Activated T-cell treated with anti-CD3 and anti-CD28 coated beads for 4 hours (primary cell): ENCODE results near the gene RBFOX2.

Source experiments
- DNase-seq: peaks from one replicate; pipeline ENCODE4 v3.0.0-alpha.2; 2020

Gene RBFOX2

DNA sequence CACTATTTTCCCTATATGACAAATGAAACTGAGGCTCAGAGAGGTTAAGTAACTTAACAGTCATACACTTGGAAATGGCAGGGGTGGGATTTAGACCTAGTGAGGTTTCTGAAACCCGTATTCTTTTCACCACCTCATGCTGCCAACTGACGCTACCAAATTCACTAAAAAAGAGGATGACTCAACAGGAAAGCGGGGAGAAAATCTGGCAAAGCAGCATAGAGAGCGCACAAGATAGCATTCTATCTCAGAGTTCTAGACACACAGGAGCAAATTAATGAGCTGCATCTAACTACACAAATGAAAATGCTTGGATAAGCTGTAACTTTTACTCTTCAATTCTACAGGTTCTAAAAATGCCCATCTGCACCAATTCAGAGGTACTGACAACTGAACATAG lies 136.4 kb downstream of the RBFOX2 start:
- no peak for DNase-seq

DNA sequence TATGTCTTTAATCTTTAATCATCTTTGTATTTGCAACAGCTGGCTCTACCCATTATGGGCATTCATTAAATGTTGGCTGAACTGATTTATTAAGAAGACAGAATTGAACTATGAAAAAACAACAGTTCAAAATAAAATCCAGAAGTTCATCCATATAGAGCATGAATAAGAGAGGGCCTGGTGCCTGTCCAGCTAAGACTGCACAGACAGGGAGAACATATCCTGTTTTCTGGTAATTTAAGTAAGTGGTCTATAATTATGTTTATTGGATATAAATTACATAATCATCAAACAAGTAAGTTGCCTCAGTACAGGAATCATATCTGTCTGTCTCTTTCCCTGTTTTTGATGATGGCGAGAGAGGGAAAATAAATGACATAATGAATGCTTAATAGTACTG lies 137.2 kb downstream of the RBFOX2 start:
- no peak for DNase-seq

DNA sequence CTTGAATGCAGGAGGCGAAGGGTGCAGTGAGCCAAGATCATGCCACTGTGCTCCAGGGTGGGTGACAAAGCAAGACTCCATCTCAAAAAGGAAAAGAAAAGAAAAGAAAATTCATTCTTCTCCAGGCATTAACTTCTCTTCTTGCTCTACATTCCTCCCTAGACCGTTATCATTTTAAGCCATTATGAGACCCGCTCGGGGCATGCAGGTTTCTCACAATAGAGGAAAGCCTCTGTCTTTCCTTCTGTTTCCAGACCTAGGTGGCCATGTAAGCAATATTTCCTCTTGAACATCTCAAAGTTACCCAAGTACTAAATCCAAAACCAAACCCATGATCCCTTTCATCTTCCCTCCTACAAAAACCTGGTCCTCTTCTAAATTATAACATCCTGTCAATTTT lies 139.6 kb downstream of the RBFOX2 start:
- DNase-seq, result no peak

DNA sequence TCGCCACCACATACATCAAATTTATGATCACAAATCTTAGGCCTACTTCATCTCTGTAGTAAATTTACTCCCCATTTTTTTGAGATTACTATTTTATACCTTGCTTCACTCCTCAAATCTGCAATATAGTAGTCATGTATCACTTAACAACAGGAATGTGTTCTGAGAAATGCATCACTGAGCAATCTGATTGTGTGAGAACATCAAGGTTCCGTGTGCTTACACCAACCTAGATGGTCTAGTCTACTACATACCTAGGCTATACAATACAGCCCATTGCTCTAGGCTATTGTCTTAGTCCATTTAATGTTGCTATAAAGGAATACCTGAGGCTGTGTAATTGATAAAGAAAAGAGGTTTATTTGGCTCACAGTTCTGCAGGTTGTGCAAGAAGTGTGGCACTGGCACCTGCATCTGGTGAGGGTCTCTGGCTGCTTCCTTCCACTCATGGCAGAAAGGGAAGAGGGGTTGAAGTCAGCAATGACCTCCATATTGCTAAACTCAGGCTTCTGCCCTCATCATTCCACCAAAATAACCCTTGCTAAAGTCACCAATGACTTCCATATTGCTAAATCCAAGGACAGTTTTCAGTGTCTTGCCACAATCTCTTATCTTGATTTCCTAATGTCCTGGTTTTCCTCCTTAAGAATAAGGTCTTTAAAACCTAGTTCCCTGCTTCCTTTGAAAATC lies 140.3 kb downstream of the RBFOX2 start:
- DNase-seq, result no peak

DNA sequence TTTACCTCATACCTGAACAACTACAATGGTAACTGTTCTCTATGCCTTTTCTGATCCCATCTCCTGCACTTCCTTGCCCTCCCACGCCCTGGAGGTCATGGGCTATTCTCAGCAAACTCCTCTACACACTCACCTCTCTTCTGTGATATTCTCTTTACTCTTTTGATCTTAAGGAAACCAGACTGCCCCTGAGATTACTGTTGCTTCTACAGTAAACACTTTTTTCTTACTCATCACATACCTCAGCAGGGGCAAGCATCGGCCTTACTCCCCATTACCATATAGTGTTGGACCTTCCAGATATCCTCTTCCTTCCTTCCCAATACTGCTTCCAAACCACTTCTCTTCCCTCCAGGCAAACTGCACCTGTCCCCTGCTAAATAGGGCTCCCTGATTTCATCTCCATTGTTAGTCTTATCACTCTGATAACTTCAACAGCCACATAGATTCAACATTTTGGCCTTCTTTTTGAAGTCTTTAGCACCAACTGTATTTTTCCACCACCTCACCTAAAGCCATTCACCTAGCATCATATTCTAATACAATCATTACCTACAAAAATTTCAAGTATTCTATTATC lies 141.2 kb downstream of the RBFOX2 start:
- no peak for DNase-seq

DNA sequence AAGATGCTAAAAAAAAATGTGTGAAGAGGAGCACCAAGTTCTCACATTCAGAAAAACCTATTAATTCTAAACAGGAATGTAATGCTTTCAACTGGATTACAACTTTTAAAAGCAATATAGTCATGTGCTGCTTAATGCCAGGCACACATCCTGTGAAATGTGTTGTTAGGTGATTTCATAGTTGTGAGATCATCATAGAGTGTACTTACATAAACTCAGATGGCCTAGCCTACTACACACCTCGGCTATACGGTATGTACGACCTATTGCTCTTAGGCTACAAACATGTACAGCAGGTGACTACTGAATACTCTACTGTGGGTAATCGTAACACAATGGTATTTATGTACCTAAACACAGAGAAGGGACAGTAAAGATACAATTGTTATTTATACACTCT lies 142.3 kb downstream of the RBFOX2 start:
- DNase-seq, result no peak

DNA sequence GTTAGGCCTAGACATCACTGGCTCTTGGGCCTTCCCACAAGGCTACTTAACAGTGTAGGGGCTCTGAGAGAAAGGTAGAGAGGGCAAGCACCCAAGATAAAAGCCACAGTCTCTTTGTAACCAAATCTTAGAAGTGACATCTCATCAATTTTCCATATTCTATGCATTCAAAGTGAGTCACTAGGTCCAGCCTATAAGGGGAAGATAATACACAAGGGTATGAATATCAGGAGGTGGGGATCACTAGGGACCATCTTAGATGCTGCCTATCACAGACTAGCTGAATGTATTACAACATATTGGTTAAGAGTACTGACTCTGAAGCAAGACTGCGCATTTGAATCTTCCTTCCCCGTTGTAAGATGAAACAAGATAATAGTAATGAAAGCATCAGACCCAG lies 144.1 kb downstream of the RBFOX2 start:
- DNase-seq, result no peak

DNA sequence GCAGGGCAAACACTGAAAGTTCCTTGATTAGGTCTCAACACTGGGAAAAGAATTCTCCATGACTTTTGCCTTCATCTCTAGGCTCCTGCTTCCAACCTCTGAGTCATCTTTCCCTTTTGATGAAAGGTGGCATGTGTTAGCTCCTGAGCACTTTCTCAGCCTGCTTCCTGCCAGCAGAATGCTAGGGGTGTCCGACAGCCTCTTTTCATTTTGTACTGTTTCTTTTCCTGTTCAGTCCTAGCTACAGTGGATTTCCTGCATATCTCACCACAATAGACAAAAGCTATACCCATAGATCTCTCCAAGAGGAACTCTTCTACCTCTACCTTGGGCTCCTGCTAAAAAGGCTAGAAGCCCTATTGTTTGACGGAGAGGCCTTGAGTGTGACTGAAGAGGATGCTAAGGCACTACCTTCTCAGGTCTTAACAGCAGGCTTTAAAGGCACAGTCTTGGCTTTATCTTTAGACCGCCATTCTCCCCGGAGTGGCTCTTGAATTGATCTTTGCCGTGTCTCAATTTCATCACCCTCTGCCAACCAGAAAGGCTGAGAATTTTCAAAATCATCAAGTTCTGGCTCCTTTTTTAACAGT lies 145.5 kb downstream of the RBFOX2 start:
- no peak for DNase-seq

DNA sequence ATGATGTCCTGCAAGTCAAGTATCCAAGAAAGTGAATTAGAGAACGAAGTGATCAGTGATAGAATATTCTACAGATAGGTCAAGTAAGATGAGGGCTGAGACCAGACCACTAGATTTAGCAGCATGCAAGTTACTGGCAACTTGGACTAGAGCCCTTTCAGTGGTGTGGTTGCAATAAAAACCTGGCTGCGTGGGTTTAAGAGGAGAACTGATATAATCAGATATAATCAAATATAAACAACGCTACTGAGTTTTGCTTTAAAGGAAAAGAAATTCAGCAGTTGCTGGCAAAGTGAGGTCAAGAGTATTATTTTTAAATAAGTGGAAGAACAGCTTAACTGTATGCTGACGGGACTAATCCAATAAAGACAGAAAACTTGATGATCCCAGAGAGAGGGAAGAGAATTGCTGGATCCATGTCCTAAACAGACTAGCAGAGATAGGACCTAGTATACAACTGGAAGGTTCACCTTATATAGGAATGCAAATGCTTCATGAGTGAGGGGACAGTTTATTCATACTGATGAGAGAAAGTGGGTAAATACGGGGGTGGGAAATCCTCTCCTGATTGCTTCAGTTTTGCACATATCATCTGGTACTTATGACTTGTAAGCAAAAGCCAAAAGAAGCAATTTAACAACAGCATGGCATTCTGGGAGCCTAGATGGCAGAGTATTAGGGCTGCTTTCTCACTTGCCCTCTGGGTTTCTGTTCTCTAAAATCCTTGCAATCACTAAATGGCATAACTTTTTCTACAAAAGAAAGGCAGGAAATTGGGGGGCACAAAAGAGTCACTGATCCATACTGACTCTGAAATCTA lies 146.2 kb downstream of the RBFOX2 start:
- DNase-seq, result no peak

DNA sequence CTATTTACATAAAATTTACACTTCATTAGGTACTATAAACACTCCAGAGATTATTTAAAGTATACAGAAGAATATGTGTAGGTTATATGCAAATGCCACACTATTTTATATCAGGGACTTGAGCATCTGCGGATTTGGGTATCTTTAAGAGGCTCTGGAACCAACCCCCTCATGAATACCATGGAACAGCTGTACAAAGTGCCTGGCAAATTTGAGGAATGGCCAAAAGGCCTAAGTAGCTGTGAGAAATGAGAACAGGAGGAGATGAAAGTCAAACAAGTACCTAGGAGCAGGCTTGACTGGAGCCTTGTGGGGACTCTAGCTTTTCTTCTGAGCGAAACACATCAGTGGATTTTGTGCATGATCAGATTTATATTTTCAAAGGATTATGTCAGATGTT lies 149.3 kb downstream of the RBFOX2 start:
- no peak for DNase-seq

DNA sequence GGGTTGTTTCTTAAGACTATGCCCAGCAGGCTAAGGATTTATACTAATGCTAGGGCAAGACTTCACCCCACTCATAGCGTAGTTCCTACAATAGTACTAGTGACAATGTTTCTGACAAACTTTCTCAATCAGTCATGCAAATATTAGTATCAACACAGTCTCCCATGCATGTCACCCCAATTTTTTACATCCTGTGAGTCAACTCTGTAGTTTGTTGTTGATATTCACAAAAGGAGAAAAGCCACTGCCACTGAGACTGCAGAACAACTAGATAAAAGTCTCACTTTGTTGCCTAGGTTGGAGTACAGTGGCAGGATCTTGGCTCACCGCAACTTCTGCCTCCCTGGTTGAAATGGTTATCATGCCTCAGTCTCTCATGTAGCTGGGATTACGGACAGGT lies 155.2 kb downstream of the RBFOX2 start:
- DNase-seq, result no peak

DNA sequence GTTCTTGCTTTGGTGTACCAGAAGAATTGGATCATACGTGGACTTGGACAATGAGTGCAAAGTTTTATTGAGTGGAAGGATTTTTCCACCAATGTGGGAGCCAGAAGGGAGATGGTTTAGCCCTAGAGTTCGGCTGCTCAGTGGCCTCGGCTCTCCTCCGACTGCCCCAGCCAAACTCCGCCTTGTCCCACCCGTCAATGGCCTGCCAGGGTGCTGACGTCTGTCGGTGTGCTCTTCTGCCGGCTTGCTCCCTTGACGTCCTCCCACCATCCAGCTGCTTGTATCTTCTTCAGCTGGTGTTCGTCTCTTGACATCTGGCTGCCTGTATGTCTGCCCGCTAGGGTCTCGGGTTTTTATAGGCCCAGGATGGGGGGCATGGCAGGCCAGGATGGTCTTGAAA lies 156.2 kb downstream of the RBFOX2 start:
- no peak for DNase-seq

DNA sequence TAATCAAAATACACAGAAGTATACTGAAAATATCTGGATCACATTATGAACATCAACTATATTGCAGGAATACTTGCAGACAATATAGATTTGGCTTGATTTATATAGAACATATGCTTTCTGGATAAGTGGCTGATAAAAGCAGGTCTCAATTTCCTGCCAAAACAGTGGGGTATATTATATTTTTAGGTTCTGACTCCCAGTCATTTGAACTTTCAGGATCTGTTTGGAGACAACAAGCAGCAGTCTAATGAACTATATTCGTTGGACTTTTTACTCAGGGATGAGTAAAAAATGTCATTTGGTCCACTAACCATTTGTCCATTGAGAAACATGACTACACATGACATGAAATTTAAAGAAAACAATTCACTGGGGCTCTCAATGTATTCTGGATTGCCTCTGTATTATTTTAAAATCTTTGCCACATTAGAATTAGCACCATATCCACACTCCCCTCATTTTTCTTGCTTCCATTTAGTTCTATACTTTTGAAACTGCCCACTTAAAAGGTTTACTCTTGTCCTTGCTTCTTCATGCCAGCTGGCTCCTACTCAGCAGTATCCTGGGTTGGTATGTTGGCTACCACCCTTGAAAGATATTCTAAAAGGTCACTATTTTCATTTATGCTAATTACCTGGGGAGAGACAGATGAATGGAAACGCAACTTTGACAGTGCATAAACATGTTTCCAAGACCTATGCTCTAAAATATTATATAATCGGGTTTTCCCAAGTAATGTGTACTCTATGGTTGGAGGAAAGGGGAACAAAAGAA lies 157.9 kb downstream of the RBFOX2 start:
- no peak for DNase-seq

DNA sequence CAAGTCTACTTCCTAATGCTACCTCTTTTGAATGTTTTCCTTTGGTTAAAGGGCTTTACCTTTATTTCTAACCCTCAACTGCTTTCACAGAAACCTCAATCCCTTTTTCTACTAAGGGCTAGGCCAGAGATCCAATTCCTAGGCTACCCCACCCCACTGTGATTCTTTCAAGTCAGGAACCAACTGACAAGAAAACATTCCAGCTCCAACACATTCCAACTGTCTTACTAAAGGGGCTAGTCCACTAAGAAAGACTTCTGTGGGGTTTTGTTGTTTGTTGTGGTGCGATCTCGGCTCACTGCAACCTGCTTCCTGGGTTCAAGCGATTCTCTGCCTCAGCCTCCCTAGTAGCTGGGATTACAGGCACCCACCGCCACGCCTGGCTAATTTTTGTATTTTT lies 159.7 kb downstream of the RBFOX2 start:
- DNase-seq, result no peak

DNA sequence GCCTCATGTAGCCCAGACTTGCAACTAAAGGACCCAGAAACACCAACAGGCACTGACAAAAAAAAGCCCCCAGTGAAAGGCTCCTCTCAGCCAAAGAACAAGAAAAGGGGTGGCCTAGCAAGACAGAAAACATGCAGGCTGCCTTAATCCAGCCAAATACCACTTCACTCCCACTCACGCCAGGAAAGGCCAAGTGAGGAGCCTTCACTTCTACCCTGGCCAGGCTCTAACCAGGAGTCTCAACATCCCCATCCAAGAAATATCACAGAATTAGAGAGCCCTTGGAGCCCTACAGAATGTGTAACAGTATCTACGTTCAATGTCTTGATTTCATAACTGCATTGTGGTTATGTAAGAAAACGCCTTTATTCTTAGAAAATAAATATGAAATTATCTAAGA lies 162.0 kb downstream of the RBFOX2 start:
- DNase-seq, result no peak

DNA sequence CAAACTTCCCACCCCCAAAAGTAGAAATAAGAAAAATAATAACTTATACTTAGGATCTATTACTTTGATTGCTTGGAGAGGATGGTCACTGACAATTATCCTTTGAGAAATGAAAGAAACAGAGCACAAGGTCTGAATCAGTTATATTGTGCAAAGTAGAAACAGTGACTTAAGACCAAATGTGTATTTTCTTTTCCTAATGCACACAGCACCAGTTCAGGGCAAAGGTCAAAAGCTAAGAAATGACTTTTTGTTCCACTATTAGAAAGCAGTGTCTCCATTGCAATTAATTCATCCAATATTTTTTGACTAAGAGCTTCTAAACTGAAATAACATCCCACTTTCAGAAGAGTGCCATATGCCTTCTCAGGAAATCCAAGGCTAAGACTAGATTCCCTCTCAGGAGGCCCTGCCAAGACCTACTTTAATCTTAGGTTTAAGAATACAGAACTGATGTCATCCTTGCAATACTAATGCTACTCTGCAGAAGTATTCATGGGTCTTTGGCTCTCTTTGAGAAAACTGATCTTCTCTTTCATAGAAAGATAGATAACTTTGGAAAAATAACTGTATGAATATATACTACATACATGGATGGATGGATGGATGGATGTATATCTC lies 164.0 kb downstream of the RBFOX2 start:
- no peak for DNase-seq

DNA sequence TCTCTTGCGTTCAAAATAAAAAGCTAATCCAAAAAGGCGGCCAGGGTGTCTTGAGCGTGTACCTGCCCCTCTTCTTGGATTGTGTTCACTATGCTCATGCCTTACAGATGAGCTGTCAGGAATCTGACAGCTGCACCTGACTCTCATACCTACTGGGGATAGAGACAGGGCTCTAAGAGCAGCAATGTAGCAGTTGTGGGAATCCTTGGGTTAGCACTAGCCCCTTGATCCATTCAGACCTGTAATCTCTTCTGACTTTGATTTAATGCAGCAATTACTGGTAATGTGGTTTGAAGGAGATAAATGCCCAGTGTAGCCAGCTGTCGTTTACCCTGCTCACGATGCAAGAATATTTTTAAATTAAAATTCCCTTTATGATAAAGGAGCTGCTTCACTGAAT lies 165.2 kb downstream of the RBFOX2 start:
- no peak for DNase-seq

DNA sequence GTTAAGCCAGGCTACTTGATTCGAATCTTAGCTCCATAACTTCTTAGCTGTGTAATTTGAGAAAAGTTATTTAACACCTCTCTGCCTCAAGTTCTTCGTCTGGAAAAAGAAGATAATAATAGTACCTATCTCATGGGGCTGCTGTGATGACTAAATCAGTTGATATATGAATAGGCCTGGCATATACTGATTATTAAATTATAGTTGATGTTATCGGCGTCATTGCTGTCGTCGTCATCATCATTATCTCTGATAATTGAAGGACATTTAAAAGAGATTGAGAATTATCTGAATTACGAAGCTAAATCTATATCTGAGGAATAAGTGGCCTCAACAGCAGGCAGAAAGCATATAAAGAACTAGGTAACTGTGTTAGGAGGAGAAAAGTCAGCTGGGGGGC lies 165.9 kb downstream of the RBFOX2 start:
- DNase-seq, result no peak

DNA sequence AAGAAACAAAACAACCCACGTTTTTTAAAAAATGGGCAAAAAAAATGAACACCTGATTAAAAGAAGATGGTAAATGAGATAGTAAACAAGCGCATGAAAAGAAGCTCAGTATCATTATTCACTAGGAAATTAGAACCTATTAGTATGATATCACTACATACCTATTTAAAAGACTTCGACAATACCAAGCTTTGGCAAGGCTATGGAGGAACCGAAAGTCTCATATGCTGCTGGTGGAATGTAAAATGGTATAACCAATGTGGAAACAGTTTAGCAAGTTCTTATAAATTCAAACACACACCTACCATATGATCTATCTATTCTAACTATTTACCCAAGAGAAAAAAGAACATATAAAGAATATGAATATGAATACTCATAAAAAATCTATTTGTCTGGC lies 167.2 kb downstream of the RBFOX2 start:
- DNase-seq, result no peak

DNA sequence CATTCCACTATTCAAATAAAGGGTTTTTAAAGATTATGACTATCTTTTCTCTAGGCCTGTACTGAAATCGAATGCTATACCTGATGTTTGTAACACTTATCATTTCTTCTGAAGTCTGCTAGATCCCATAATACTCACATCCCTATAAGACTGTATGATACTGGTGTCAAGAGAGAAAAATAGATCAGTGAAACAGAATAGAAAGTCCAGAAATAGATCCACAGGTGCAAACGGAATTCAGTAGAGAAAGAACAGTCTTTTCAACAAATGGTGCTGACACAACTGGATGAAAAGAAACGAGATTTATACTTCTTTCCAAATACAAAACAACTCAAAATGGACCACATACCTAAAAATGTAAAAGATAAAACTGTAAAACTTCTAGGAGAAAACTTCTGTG lies 167.8 kb downstream of the RBFOX2 start:
- DNase-seq, result no peak

DNA sequence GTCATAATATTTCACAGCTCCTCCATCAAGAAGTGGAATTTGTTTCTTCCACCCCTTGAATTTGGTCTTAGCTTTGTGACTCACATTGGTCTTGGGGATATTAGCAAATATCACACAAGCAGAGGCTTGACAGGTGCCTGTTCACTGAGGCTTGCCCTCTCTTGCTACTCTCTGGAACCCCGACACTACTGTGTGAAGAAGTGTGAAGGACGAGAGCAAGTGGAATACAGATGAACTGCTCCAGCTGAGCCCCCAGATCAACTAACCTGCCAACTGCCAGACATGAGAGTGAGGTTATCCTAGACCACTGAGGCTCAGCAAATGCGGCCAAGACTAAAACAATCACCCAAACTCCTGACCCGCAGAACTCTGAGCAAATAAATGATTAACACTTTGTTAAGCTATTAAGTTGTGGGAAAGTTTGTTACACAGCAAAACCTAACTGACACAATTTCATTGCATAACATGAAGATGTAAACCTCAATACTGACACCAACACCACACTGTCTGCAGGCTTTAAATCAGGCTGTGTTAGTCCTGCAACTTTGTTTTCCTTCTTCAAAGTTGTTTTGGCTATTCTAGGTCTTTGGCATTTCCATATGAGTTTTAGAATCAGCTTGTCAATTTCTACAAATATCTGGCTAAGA lies 168.4 kb downstream of the RBFOX2 start:
- DNase-seq, result no peak

DNA sequence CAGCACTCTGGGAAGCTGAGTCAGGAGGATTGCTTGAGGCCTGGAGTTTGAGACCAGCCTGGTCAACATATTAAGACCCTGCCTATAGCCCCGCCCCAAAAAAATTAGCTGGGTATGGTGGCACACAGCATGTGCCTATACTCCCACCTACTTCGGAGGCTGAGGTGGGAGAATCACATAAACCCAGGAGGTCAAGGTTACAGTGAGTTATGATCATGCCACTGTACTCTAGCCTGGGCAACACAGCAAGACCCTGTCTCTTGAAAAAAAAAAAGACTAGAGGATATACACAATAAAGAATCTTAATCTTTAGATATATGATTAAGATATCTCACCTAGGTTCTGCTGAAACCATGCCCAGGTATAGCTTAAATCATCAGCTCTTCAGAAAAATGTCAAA lies 174.3 kb downstream of the RBFOX2 start:
- no peak for DNase-seq
